ENCODE results near the gene VPS26A.

DNA sequence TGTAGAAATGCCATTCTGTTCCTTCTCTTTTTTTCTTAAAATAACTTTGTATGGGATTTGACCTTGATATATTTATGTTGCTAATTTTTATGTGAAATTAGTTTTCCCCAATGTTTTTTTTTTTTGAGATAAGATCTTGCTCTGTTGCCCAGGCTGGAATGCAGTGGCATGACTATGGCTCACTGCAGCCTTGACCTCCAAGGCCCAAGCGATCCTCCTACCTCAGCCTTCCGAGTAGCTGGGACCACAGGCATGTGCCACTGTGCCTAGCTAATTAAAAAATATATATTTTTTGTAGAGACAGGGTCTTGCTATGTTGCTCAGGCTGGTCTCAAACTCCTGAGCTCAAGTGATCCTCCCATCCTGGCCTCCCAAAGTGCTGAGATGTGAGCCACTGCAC, 16.0 kb downstream of the VPS26A start:
- TF ChIP-seq, protein P1, sequence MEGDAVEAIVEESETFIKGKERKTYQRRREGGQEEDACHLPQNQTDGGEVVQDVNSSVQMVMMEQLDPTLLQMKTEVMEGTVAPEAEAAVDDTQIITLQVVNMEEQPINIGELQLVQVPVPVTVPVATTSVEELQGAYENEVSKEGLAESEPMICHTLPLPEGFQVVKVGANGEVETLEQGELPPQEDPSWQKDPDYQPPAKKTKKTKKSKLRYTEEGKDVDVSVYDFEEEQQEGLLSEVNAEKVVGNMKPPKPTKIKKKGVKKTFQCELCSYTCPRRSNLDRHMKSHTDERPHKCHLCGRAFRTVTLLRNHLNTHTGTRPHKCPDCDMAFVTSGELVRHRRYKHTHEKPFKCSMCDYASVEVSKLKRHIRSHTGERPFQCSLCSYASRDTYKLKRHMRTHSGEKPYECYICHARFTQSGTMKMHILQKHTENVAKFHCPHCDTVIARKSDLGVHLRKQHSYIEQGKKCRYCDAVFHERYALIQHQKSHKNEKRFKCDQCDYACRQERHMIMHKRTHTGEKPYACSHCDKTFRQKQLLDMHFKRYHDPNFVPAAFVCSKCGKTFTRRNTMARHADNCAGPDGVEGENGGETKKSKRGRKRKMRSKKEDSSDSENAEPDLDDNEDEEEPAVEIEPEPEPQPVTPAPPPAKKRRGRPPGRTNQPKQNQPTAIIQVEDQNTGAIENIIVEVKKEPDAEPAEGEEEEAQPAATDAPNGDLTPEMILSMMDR (IDR thresholded peaks at IDR 0.05; ENCODE audit: insufficient read depth, low read depth, low read length): no peak
- no peak for TF ChIP-seq EZH2 (IDR thresholded peaks at IDR 0.05; ENCODE audit: insufficient read depth, low read length)
